Gastrocnemius medialis (tissue), 4 donors: Measurements from ENCODE around the gene SH3GL1. TPM values are rescaled to one million over a fixed set of nuclear protein-coding genes. Genes with fewer than 3 reads are reported as not detected.

Experiments
- ATAC-seq, 2 donors: fragments of 150-250 bp; one replicate each; pipeline ENCODE4 v1.9.1; 2016
- DNase-seq, 2 donors: peaks; one replicate each; pipeline ENCODE4 v3.0.0-alpha.2; 2019
- H3K27ac ChIP-seq, 4 donors: fragments of 200-600 bp; sonication (generic); 1 replicate in 1 of 4; 2 replicates in 3 of 4; pipeline ENCODE4 v1.5.1; 2016 to 2018; ENCODE audit warnings: mild to moderate bottlenecking in 2 of 4, moderate library complexity in 1 of 4
- H3K27me3 ChIP-seq, 3 donors: fragments of 200-600 bp; sonication (generic) in 2 of 3; 1 replicate in 1 of 3; 2 replicates in 2 of 3; pipeline versions ENCODE4 v1.5.1 to v1.6.0; 2016 to 2019; ENCODE audit warnings: mild to moderate bottlenecking in 1 of 3, moderate library complexity in 1 of 3
- H3K36me3 ChIP-seq, 2 donors: fragments of 200-600 bp; sonication (generic) in 1 of 2; one replicate each; pipeline ENCODE4 v1.5.1; 2017 to 2018
- H3K4me1 ChIP-seq, 2 donors: fragments of 200-600 bp; sonication (generic) in 1 of 2; one replicate each; pipeline ENCODE4 v1.5.1; 2016 to 2017; ENCODE audit warnings: mild to moderate bottlenecking in 2 of 2
- H3K4me3 ChIP-seq, 4 donors: fragments of 200-600 bp; sonication (generic) in 3 of 4; 1 replicate in 1 of 4; 2 replicates in 3 of 4; pipeline ENCODE4 v1.5.1; 2016 to 2019; ENCODE audit warnings: mild to moderate bottlenecking in 2 of 4
- H3K9me3 ChIP-seq, 3 donors: fragments of 200-600 bp; sonication (generic) in 2 of 3; 1 replicate in 1 of 3; 2 replicates in 2 of 3; pipeline ENCODE4 v1.5.1; 2016 to 2019
- POLR2A ChIP-seq, 2 donors: fragments of 450-650 bp; IDR thresholded peaks; one replicate each; pipeline ENCODE4 v1.6.1; 2017; ENCODE audit warnings: antibody characterized with exemption in 2 of 2, mild to moderate bottlenecking in 2 of 2, moderate library complexity in 2 of 2
- in situ Hi-C, 4 donors: fragments of 200-750 bp; cut with MboI; loops; one replicate each; pipeline versions ENCODE4 v1.15.0 to v1.8.0; 2017; ENCODE audit warnings: low sequenced_read_pairs in 4 of 4
- intact Hi-C: fragments of 100-400 bp; cut with DNase I; formaldehyde crosslinking; loops from one replicate; pipeline ENCODE4 v1.15.1; 2023; ENCODE audit warnings: low total_unique reads
- total RNA-seq, 4 donors: library from RNA; depleted of rRNA; stranded (reverse); fragments of >200 nt; gene quantifications; one replicate each; pipeline versions ENCODE4 v1.1.0 to v1.2.3, GENCODE V29; 2016
- TF ChIP-seq, protein P1 (sequence below), 5 experiments: fragments of 450-650 bp in 3 of 5; fragments of 200-600 bp in 2 of 5; sonication (generic) in 2 of 5; IDR thresholded peaks in 4 of 5; conservative IDR thresholded peaks in 1 of 5; 1 replicate in 4 of 5; 2 replicates in 1 of 5; pipeline ENCODE4 v1.5.1; 2016 to 2019; ENCODE audit warnings: antibody characterized with exemption in 5 of 5, mild to moderate bottlenecking in 3 of 5, moderate library complexity in 3 of 5

The SH3GL1 gene
- total RNA-seq, 4 donors from 2014 or later, result 11.6 to 19.4 (median 15.8) TPM

- Histone ChIP-seq H3K27me3 (no peaks in the 10 kb centered on the region), H3K4me3 (no peak overlapping the region)
Observed at GRCh38 chr19:4389064-4389375, 11.3 kb downstream of the SH3GL1 start.

GRCh38 chr19:4388337-4389063 is 11.8 kb downstream of the SH3GL1 start:
- H3K27ac ChIP-seq, result peak overlapping the region; percentile 83 to 90 (median 86)
- H3K36me3 ChIP-seq, result no peaks in the 10 kb centered on the region
- in situ Hi-C loops, result no loop called here

More at GRCh38 chr19:4389064-4389375, 11.3 kb downstream of the SH3GL1 start:
- H3K27ac ChIP-seq, result peak overlapping the region; percentile 83 to 90 (median 86)
- no peak for TF ChIP-seq POLR2A (IDR thresholded peaks at IDR 0.05)
- TF ChIP-seq, protein P1, sequence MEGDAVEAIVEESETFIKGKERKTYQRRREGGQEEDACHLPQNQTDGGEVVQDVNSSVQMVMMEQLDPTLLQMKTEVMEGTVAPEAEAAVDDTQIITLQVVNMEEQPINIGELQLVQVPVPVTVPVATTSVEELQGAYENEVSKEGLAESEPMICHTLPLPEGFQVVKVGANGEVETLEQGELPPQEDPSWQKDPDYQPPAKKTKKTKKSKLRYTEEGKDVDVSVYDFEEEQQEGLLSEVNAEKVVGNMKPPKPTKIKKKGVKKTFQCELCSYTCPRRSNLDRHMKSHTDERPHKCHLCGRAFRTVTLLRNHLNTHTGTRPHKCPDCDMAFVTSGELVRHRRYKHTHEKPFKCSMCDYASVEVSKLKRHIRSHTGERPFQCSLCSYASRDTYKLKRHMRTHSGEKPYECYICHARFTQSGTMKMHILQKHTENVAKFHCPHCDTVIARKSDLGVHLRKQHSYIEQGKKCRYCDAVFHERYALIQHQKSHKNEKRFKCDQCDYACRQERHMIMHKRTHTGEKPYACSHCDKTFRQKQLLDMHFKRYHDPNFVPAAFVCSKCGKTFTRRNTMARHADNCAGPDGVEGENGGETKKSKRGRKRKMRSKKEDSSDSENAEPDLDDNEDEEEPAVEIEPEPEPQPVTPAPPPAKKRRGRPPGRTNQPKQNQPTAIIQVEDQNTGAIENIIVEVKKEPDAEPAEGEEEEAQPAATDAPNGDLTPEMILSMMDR (IDR thresholded peaks at IDR 0.05 in 4 of 5, conservative IDR thresholded peaks at IDR 0.05 in 1 of 5), result no peak
- no peak for DNase-seq
- peaks cover 51 to 71% of the 10 kb centered on the region in 2 donors for H3K4me1 ChIP-seq
- no peaks in the 10 kb centered on the region for H3K9me3 ChIP-seq
- in situ Hi-C loops, result no loop called here
- H3K36me3 ChIP-seq, result no peaks in the 10 kb centered on the region
- ATAC-seq, result no peak
- intact Hi-C loops, result no loop called here

GRCh38 chr19:4386041-4386782 is 14.1 kb downstream of the SH3GL1 start:
- ATAC-seq (no peak), DNase-seq (no peak)
- no peaks in the 10 kb centered on the region for H3K36me3 ChIP-seq
- TF ChIP-seq, protein P1 (IDR thresholded peaks at IDR 0.05 in 4 of 5, conservative IDR thresholded peaks at IDR 0.05 in 1 of 5), result no peak
- TF ChIP-seq POLR2A (IDR thresholded peaks at IDR 0.05), result no peak
- intact Hi-C loops (no loop called here), in situ Hi-C loops (no loop called here)
- peaks cover 40 to 43% of the 10 kb centered on the region in 2 donors for H3K4me1 ChIP-seq
- H3K9me3 ChIP-seq, result no peaks in the 10 kb centered on the region
- H3K27ac ChIP-seq, result no peak overlapping the region
- H3K4me3 ChIP-seq, result no peak overlapping the region
- no peaks in the 10 kb centered on the region for H3K27me3 ChIP-seq

More at GRCh38 chr19:4388337-4389063, 11.8 kb downstream of the SH3GL1 start:
- no peaks in the 10 kb centered on the region for H3K27me3 ChIP-seq
- no peaks in the 10 kb centered on the region for H3K9me3 ChIP-seq
- DNase-seq, result peak; percentile 78 to 80
- peak; percentile 37 to 42 for TF ChIP-seq POLR2A (IDR thresholded peaks at IDR 0.05)
- TF ChIP-seq, protein P1 (IDR thresholded peaks at IDR 0.05 in 4 of 5, conservative IDR thresholded peaks at IDR 0.05 in 1 of 5), result peak in 3 of 5 experiments; percentile 5 to 37 (median 10)
- no peak overlapping the region for H3K4me3 ChIP-seq
- peaks cover 51 to 66% of the 10 kb centered on the region in 2 donors for H3K4me1 ChIP-seq
- peak; percentile 73 to 79 for ATAC-seq
- intact Hi-C loops, result no loop called here

GRCh38 chr19:4385291-4386040 is 14.9 kb downstream of the SH3GL1 start:
- Histone ChIP-seq H3K27me3 (no peaks in the 10 kb centered on the region), H3K9me3 (no peaks in the 10 kb centered on the region), H3K4me1 (peaks cover 33 to 40% of the 10 kb centered on the region in 2 donors), H3K4me3 (no peak overlapping the region), H3K36me3 (no peaks in the 10 kb centered on the region), H3K27ac (no peak overlapping the region)
- DNase-seq (no peak), ATAC-seq (no peak)
- TF ChIP-seq, protein P1 (IDR thresholded peaks at IDR 0.05 in 4 of 5, conservative IDR thresholded peaks at IDR 0.05 in 1 of 5), result no peak
- TF ChIP-seq POLR2A (IDR thresholded peaks at IDR 0.05), result no peak
- intact Hi-C loops, result no loop called here
- in situ Hi-C loops, result no loop called here
